DND-41 (cell line): ENCODE measurements around the gene RFTN1.

ENCODE experiments used
- EZH2 ChIP-seq: IDR thresholded peaks from 3 replicates; pipeline ENCODE4 v1.6.1; 2012; ENCODE audit warnings: borderline replicate concordance, low read depth, mild to moderate bottlenecking, moderate library complexity, low read length, inconsistent platforms; ENCODE audit not compliant: severe bottlenecking
- TF ChIP-seq, protein P1 (sequence below): IDR thresholded peaks from 2 replicates; pipeline ENCODE4 v1.5.1; 2012; ENCODE audit warnings: borderline replicate concordance, low read length, moderate library complexity, mild to moderate bottlenecking; ENCODE audit not compliant: poor library complexity, severe bottlenecking; ENCODE audit errors: extremely low read depth

DNA sequence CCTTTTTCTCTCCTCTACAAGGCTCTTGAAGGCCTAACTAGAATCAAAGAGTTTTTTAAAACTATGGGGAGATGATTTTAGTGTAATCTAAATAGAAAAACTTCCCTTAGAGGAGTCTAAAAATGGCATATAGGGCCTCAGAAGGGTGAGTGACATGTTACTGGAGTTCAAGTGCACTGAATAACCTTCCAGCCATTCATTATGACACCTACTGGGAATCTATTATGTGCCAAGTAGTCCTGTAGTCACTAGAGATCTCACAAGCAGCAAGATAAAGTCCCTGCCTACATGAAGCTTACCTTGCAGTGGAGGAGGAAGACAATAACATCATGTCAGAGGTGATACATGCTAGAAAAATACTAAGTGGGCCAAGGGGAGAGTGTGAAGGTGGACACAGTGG, 152.4 kb downstream of the RFTN1 start:
- TF ChIP-seq, protein P1, sequence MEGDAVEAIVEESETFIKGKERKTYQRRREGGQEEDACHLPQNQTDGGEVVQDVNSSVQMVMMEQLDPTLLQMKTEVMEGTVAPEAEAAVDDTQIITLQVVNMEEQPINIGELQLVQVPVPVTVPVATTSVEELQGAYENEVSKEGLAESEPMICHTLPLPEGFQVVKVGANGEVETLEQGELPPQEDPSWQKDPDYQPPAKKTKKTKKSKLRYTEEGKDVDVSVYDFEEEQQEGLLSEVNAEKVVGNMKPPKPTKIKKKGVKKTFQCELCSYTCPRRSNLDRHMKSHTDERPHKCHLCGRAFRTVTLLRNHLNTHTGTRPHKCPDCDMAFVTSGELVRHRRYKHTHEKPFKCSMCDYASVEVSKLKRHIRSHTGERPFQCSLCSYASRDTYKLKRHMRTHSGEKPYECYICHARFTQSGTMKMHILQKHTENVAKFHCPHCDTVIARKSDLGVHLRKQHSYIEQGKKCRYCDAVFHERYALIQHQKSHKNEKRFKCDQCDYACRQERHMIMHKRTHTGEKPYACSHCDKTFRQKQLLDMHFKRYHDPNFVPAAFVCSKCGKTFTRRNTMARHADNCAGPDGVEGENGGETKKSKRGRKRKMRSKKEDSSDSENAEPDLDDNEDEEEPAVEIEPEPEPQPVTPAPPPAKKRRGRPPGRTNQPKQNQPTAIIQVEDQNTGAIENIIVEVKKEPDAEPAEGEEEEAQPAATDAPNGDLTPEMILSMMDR = no peak
- no peak for TF ChIP-seq EZH2
